Inferior parietal cortex (tissue), 1 donor: ENCODE results near the gene RASGRP1.
A peak's percentile ranks its signal among the peaks of the same experiment; 100 is the strongest.

ENCODE experiments used
- DNase-seq: peaks from one replicate; pipeline ENCODE4 v3.0.0-alpha.2; 2016; ENCODE audit errors: extremely low spot score

RASGRP1 gene

DNA sequence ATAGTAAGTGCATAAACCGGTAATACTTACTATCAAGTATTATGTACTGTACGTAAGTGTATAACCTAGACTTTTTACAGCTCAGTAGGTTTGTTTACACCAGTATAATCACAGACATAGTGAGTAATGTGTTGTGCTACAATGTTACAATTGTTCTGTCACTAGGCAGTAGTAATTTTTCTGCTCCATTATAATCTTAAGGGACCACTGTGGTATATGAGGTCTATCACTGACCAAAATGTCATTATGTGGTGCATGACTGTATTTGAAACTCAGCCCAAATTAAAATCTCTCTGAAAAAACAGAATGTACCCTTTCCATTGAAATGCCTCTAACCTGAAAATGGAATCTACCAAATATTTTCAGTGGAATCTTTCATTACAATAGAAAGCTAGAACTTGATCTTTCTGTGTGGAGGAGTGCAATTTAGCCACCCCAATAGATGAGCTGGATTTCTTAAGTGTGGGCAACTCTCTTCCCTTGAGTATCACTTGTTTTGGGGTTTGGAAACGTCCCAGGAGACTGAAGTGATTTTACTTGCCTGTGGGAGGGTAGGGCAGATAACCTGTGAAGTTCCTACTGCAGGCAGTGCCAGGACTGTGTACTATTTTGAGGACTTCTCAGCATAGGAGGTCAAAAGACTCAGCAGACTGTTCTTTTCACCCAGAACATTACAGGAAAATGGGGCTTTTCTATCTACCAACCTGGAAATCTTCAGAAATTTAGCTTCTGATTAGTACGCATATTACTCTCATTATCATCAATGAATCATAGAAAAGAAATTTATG lies 59.7 kb downstream of the RASGRP1 start:
- DNase-seq = no peak

DNA sequence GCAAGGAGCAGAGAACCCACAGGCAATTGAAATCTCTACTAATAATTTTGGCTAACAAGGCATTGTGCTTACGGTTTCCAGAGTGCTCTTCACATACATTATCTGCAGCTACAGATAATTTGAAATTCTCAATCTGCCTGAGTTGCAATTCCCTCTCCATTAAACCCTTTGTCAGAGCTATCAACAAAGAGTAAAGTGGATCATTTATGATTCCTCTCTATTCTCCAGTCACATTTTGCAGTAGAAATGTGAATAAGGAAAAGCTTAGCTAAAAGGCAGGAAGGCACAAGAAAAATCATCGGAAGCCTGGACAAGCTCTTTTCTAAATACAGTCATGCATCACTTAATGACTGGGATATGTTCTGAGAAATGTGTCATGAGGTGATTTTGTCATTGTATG lies 61.1 kb downstream of the RASGRP1 start:
- no peak for DNase-seq

DNA sequence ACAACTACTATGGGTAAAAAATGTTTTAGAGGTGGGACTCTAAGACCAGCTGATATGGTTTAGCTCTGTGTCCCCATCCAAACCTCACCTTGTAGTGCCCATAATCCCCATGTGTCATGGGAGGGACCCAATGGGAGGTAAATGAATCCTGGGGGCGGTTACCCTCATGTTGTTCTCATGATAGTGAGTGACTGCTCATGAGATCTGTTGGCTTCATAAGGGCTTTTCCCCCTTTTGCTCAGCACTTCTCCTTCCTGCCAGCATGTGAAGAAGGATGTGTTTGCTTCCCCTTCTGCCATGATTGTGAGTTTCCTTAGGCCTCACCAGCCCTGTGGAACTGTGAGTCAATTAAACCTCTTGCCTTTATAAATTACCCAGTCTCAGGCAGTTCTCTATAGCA lies 65.0 kb downstream of the RASGRP1 start:
- no peak for DNase-seq

DNA sequence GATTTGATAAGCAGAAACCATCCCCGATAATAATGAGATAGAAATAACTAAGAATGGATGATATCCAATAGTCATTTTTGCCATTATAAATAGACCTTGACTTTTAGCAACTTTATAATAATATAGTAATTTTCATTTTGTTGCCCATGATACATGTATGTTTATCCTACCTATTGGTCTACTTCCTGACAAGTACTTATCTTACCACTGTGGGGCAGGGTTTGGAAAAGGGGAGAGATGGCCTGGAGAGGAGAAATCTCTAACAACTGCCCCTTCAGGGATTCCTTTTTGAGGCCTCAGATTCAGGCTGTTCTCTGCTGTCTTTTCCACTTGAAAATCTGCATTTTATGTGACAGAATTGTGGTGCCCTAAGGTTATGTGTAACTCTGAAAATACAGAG lies 68.5 kb downstream of the RASGRP1 start:
- no peak for DNase-seq

DNA sequence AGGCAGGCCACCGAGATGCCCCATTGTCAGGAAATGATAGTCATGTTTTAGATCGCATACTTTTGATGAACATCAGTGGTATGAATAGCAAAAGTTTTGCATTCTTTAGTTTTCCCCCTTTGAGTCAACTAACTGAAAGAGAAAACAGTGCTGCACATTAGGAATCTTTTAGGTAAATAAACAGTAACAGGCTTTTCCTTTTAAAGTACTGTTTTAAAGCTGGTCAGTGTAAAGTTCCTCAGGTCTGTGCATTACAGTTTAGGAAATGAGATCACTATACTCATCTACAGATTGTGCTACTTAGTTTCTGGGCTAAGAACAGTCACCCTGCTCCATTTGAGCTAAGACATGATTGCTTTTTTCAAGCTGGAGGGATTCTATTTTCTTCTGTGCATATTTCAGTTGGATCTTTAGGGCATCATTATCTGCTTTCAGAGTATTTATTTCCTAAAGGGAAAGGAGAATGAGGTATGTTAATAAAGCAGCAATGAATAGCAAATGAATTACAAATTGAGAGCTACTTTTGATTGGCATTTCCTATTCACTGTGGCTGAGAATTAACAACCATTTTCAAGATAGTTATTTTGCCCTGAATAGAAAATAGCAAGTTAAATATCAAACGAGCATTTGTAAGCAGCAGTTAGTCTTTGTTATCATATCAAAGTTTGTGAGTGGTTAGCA lies 74.2 kb downstream of the RASGRP1 start:
- DNase-seq = no peak

DNA sequence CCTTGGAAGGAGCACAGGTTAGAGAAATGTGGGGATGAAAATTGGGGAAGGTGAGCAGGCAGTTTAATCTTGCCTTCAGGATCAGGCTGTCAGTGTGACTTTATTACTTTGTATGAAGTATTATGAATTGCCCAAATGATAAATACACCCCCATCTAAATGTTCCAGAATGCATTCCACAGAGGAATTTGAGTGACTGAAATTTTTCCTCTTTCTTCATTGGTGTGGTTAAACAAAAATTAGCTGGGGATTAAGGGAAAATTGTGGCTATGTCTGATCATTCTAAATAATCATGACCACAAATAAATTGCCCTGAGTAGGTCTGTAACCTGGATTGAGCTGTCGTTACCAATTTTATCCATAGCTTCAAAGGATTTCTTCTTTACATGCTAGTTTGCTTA lies 77.2 kb downstream of the RASGRP1 start:
- DNase-seq = no peak

DNA sequence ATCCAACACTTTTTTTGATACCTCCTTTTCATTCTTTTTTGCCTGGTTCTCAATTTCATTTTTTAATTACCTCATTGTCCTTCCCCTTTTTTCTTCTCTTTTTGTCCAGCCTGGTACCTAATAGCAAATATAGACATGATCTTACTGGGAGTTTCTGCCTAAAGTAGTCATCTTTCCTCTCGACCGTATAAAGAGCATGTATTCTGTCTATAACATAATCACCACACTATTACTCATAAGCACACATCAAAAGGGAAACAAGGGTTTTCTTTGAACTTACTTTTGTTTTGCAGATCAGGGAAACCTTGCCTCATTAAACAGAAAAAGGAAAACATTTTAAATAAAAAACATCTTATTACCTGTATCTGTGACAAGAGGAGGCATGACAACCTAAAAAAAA lies 77.7 kb downstream of the RASGRP1 start:
- no peak for DNase-seq

DNA sequence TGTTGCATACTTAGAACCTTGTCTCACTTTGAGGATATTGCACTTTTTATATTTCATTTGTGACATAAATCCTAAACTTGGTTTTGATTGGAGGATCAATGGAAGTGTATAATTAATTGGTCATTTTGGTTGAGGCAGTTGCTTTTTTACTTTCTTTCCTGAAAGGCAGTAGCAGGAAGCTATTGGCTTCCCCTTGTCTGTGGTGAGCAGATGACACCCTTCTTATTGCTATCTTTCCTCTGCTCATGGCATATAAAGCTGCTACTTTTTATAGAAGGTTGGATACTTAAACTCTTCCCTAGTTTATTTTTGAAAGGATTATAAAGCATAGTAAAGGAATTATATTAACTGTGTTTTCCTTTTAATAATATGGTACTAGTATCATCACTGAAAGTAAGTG lies 82.0 kb downstream of the RASGRP1 start:
- no peak for DNase-seq

DNA sequence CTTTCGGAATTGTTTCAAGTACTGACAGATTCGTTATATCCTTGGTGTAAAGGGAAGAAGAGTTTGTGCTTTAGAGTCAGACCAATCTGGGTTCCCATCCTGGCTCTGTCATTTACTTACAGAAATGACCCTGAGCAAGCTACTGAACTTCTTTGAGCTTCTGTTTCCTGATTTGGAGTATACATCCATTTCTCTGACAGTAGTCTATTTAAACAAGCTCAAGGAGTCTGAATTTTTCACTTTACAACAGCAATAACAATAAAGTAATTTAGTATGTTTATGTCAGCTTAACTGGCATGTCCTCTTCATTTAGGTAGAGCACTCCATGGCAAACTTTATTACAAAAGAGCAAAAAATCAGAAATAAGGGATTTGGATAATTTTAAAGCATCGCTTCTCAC lies 82.9 kb downstream of the RASGRP1 start:
- no peak for DNase-seq

DNA sequence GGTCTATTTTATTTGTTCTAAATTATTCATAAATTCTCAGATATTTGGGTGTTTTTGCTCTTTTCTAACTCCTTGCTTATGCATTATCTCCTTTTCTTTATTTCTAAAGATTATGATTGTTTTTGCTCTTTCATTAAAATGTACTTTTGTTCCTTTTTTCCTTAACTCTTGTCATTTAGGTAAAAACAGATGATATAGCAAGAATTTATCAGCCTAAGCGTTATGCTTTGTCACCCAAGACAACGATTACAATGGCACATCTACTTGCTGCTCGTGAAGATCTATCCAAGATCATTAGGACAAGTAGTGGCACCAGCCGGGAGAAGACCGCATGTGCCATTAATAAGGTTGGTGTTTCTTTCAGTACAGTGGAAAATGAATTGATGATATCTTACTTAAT lies 83.5 kb downstream of the RASGRP1 start:
- DNase-seq = no peak

DNA sequence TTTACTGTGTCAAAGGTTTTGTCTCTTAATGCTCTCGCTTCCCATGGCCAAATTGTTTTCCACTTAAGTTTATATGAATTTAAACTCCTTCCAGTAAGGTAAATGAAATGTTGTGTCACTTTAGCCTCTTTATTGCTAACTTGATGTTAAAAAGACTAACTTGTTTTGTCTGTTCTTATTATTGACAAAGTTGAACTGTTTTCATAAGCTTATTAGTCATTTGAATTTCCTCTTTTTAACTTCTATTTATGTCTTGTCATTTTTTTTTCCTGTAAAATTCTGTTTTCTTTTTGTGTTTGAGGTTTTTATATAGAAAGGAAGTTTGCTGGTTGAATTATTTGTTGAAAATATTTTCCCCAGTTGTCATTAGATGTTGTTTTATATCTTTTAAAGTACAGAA lies 84.9 kb downstream of the RASGRP1 start:
- DNase-seq = no peak

DNA sequence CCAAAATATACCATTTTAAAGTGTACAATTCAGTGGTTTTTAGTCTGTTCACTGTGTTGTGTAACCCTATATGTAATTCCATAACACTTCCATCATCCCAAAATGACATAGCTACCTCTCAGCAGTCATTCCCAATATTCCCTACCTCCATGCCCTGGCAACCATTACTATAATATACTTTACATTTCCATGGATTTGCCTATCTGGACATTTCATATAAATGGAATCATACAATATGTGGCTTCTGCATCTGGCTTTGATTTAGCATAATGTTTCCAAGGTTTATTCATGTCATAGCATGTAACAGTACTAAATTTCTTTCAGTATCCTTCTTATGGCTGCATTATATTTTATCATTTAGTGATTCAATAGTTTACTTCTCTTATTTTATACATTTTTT lies 85.3 kb downstream of the RASGRP1 start:
- no peak for DNase-seq

DNA sequence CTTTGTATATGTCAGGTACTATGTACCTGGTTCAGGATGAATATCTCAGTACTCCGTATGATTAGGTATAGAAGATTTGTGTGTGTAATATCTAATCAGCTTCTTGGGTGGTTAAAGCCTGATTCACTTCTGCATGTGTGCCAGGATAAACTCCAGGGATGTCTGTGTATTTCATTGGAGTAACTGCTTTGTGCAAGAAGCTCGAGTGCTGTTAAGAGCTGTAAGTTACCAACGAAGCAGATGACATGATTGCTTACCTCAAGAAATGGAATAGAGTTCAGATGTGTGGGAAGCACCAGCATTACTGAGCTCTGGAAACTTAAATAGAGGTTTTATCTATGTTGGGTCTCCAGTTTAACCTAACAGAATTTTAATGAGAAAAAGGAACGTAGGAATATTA lies 87.0 kb downstream of the RASGRP1 start:
- DNase-seq = no peak

DNA sequence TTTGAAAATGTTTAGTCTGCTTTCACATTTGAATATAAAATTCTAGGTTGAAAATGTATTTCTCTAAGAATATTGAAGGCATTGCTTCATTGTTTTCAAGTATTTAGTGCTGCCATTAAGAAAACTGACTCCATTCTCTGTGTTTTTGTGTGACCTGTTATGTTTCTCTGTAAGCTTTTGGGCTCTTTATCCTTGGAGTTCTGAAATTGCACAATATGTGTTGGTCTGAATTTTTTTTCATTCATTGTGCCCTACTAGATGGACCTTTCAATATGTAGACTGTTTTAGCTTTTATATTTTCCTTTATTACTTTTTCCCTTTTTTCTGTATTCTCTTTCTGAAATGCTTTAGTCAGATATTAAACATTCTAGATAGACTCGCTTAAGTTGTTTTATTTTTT lies 88.5 kb downstream of the RASGRP1 start:
- DNase-seq = no peak

DNA sequence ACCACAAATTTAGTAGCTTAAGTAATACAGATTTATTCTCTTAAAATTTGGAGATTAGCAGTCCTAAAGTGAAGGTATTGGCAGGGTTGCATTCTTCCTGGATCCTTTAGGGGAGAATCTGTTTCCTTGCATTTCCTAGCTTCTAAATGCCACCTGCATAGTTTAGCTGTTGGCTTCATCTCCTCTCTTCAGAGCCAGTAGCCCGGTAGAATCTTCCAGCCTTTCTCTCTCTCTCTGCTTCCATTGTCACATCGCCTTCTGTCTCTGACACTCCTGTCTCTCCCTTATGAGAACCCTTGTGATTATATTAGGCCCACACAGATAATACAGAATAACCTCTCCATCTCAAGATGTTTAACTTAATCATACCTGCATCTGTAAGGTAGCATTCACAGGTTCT lies 89.3 kb downstream of the RASGRP1 start:
- DNase-seq = no peak

DNA sequence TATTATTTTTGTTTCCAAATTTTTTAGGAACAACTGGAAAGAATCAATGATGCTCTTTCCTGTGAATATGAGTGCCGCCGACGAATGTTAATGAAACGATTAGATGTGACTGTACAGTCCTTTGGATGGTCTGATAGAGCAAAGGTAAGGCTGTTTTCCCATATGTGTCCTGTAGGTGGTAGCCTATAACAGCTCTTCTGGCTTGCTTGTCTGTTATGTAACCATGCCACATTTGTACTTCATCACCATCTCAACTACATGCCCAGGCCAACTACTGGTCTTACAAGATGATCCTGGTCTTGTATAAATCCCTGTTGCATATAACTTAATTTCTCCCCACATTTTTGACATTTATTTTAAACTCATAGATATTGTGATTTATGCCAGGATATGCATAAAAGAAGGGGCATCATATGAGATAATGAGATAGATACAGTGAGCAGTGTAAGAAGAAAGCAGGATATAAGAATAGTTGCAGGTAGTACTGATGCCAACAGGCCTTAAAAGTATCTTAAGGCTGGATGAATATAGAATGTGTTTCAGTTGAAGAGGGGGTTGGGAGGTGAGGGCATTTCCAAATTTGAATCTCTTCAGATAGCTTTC lies 90.4 kb downstream of the RASGRP1 start:
- peak; percentile 85 for DNase-seq

DNA sequence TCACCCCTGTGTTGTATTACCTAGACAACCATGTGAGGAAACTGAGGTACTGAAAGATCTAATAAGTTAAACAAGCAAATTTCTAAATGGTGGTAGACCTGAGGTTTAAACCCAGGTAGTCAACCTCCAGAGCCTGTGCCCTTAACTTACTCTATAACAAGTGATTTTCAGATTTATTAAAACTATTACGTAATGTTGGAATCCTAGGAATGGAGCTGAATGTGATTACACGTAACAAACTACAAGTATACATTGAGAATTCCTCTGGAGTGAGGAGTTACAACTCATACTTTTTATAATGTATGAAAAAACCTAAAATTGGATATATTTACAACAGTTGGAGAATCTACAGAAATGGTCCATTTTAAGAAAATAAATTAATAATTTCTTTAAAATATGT lies 92.6 kb downstream of the RASGRP1 start:
- no peak for DNase-seq

DNA sequence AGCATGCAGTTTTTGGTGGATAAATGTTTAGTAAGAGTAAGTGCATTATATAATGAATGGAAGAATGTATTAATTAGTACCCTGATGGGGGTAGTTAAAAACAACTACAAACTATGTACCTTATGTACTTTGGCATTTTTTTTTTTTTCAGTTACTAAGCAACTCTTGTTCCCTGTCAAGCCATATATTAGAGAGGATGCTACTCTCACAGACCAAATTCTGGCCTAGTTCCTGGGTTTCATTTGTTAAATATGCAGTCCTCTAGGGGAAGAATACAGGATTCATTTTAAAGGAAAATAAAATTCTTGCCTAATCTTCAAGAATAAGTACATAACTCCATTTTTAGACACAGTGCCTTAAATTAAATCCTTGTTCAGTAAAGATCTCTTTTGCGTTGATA lies 93.8 kb downstream of the RASGRP1 start:
- no peak for DNase-seq

DNA sequence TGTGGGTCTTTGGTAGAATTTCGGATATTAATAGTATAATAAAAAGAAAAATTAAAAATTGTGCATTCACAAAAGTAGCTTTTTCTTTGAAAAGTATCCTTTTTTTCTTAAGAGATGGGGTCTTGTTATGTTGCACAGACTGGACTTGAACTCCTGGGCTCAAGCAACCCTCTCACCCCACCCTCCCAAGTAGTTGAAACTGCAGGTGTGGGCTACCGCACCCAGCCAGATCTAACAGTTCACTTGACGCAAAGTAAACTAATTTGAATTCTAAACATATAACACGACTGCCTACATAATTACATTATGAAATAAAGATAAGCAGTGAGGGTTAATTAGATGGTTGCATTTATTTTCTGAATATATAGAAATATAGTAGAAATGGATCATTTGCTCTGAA lies 99.9 kb downstream of the RASGRP1 start:
- DNase-seq = no peak

DNA sequence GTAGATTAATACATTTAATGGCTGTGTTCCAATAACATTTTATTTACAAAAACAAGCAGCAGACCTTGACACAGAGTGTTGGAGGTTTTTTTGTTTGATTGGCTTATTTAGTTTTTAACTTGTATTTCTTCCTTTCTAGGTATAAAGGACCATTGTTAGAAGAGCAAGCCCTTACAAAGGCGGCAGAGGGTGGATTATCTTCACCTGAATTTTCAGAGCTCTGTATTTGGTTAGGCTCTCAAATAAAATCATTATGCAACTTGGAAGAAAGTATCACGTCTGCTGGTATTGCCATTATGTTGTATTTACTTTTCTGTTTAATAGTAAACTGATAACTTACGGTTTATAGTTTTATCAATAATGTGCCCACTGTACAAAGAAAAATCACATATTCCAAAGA lies 100.7 kb downstream of the RASGRP1 start:
- DNase-seq = no peak

DNA sequence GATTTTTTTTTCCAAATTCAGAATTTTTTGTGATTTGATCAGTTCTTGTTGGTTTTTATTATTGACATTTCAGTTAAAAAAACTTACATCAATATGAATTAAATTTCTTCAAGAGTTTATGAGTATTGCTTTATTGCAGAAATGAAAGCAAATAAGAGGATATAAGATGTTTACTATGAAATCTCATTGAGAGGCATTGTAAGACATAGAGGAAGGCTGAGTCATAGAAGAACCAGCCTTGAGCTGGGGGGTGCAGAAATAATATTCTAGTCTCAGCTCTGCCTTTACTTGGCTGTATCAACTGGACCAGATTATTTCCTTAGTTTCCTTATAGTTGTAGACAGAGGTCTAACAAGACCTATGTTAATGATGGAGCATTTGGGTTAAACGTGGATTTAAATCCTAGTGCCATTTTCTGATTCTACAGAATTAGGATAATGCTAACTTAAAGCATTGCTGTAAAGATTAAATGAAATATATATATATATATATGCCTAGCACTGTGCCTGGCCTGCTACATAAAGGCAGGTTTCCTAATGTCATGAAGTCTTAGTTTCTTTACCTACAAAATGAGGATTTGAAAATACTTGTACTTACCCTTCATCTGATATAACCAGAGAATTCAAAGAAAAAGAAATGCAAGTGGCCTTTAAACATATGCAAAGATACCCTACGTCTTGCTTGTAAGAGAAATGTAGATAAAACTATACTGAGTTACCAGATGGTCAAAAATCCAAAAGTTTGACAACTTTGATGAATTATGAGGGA lies 103.4 kb downstream of the RASGRP1 start:
- DNase-seq = no peak

DNA sequence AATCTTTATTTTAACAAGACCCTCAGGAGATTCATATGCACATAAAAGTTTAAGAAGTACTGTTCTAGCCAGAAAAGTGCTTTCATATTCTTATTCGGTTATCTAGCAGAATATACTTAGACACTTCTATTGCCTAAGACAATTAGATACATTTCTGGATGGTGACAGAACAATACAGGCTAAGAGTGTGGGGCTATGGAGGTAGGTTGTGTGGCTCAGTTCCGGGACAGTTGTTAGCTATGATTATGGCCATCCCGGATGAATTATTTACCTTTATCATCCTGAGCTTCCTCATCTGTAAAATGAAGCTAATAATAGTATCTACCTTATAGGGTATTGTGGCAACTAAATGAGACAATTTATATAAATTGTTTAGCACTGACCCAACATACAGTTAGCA lies 104.1 kb downstream of the RASGRP1 start:
- DNase-seq = no peak

DNA sequence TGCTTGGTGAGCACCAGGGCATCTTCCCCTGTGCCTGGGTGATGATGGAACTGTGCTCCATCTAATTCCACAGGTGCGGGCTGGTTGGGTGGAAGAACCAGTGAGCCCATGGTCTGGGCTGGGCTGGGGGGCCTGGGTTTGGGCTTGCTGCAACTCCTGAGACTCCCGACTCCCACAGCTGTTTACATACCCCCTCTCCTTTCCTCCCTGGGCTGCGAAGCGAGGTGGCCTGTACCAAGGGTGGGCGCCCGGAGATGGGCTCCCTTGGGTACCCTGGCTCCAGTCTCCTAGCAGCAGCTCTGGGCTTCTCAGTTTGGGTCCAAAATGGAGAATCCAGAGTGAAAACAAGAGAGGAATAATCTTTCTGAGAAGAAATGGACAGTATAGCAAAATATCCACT lies 105.1 kb downstream of the RASGRP1 start:
- no peak for DNase-seq
